Right lobe of liver (tissue), 6 donors: ENCODE measurements around the gene IQSEC1. TPM values are rescaled to one million over a fixed set of nuclear protein-coding genes. Genes with fewer than 3 reads are reported as not detected.

Source experiments
- ATAC-seq, 4 donors: fragments of 200-7000 bp; cut with Tn5 transposase; one replicate each; pipeline ENCODE4 v1.9.1; 2020; ENCODE audit warnings: mild to moderate bottlenecking in 4 of 4, moderate library complexity in 4 of 4
- DNase-seq, 3 donors: peaks; one replicate each; pipeline ENCODE4 v3.0.0-alpha.2; 2020
- H3K27ac ChIP-seq, 3 donors: fragments of 200-600 bp; one replicate each; pipeline ENCODE4 v1.8.0; 2022
- H3K27me3 ChIP-seq, 2 donors: fragments of 200-600 bp; one replicate each; pipeline ENCODE4 v1.8.0; 2022
- H3K36me3 ChIP-seq, 4 donors: fragments of 200-600 bp; sonication (generic) in 1 of 4; one replicate each; pipeline versions ENCODE4 v1.5.1 to v1.8.0; 2017 to 2022; ENCODE audit warnings: control low read depth in 1 of 4
- H3K4me1 ChIP-seq, 4 donors: fragments of 200-600 bp; sonication (generic) in 1 of 4; one replicate each; pipeline versions ENCODE4 v1.5.1 to v1.8.0; 2017 to 2022; ENCODE audit warnings: control low read depth in 1 of 4
- H3K4me3 ChIP-seq, 3 donors: fragments of 200-600 bp; one replicate each; pipeline ENCODE4 v1.8.0; 2022
- H3K9me3 ChIP-seq, 4 donors: fragments of 200-600 bp; sonication (generic) in 1 of 4; one replicate each; pipeline versions ENCODE4 v1.5.1 to v1.8.0; 2017 to 2022; ENCODE audit warnings: control low read depth in 1 of 4
- CTCF ChIP-seq, 4 donors: fragments of 200-600 bp in 3 of 4; fragments of 450-650 bp in 1 of 4; IDR thresholded peaks; one replicate each; pipeline versions ENCODE4 v1.5.1 to v1.8.0; 2016 to 2022; ENCODE audit warnings: antibody characterized with exemption in 4 of 4, mild to moderate bottlenecking in 2 of 4
- POLR2A ChIP-seq: fragments of 450-650 bp; IDR thresholded peaks from one replicate; pipeline ENCODE4 v1.6.1; 2017; ENCODE audit warnings: antibody characterized with exemption, mild to moderate bottlenecking
- WGBS: methylation state at CpG from one replicate; pipeline ENCODE4 v1.1.6; 2018; ENCODE audit warnings: low coverage, low lambda C conversion rate; ENCODE audit not compliant: insufficient coverage; ENCODE audit errors: missing lambda C conversion rate; 5-methylcytosine and 5-hydroxymethylcytosine counted together
- intact Hi-C, 2 donors: fragments of 100-400 bp; cut with DNase I; formaldehyde crosslinking; loops; one replicate each; pipeline versions ENCODE4 v1.11.2 to v1.14.1; 2022
- total RNA-seq, 6 experiments: library from RNA; depleted of rRNA in 2 of 6; stranded (reverse); fragments of >200 nt in 2 of 6; fragmentation: NEBNext Ultra II Directional in 3 of 6; extraction: Animal tissue kit (Norgen Biotek cat#: 25700) in 3 of 6; gene quantifications; one replicate each; pipeline versions ENCODE4 v1.1.0 to v1.2.4, GENCODE V29; 2016 to 2023
- donor health status: DM: no; HTN: yes; CAD: no.
- donor health status: DM: no; HTN: no; CAD: no.
- donor health status: DM: no; HTN: no; CAD: no.
- donor health status: DM: no; HTN: yes; CAD: no.
- donor health status: DM: no; HTN: yes; CAD: no.

The IQSEC1 gene
- total RNA-seq, 6 experiments from 2014 or later = 32.1 to 61.3 (median 48.9) TPM

GRCh38 chr3:12972781-12973702, 100.2 kb downstream of the IQSEC1 start:
- intact Hi-C loops = no loop called here
- TF ChIP-seq CTCF (IDR thresholded peaks at IDR 0.05) (no peak), POLR2A (no peak)
- peaks cover 0 to 12% (median 6%) of the 10 kb centered on the region in 4 donors for H3K4me1 ChIP-seq
- H3K4me3 ChIP-seq = no peak overlapping the region
- ATAC-seq = no peak
- no peaks in the 10 kb centered on the region for H3K27me3 ChIP-seq
- no peak overlapping the region for H3K27ac ChIP-seq
- no peaks in the 10 kb centered on the region for H3K9me3 ChIP-seq
- H3K36me3 ChIP-seq = no peaks in the 10 kb centered on the region
- 87% methylated on average over 8 of the region's 10 CpGs for WGBS
- peak in 2 of 3 donors; percentile 5 to 33 for DNase-seq

- 83% methylated on average over 3 of the region's 3 CpGs for WGBS
- intact Hi-C loops = no loop called here
These were observed 101.2 kb downstream of the IQSEC1 start for GRCh38 chr3:12972043-12972442.

GRCh38 chr3:12970684-12971083, 102.5 kb downstream of the IQSEC1 start:
- no peaks in the 10 kb centered on the region for H3K9me3 ChIP-seq
- H3K4me3 ChIP-seq = no peak overlapping the region
- TF ChIP-seq POLR2A = no peak
- no peak for TF ChIP-seq CTCF (IDR thresholded peaks at IDR 0.05)
- no peaks in the 10 kb centered on the region for H3K36me3 ChIP-seq
- H3K4me1 ChIP-seq = peaks cover 0 to 26% (median 10%) of the 10 kb centered on the region in 4 donors
- no peaks in the 10 kb centered on the region for H3K27me3 ChIP-seq
- intact Hi-C loops = no loop called here
- 45% methylated on average over 2 of the region's 5 CpGs for WGBS
- no peak overlapping the region for H3K27ac ChIP-seq
- peak in 3 of 4 donors; percentile 6 to 8 (median 7) for ATAC-seq
- peak in 1 of 3 donors; percentile 68 for DNase-seq

More at GRCh38 chr3:12972043-12972442, 101.2 kb downstream of the IQSEC1 start:
- DNase-seq (peak in 2 of 3 donors; percentile 2 to 26), ATAC-seq (no peak)
- Histone ChIP-seq H3K36me3 (no peaks in the 10 kb centered on the region), H3K27ac (no peak overlapping the region), H3K4me3 (no peak overlapping the region), H3K9me3 (no peaks in the 10 kb centered on the region), H3K4me1 (peaks cover 0 to 15% (median 7%) of the 10 kb centered on the region in 4 donors), H3K27me3 (no peaks in the 10 kb centered on the region)
- no peak for TF ChIP-seq CTCF (IDR thresholded peaks at IDR 0.05)
- TF ChIP-seq POLR2A = no peak

GRCh38 chr3:12969486-12969885, 103.7 kb downstream of the IQSEC1 start:
- WGBS = no CpG with 5 or more reads among the region's 6 CpGs
- Histone ChIP-seq H3K4me3 (no peak overlapping the region), H3K36me3 (no peaks in the 10 kb centered on the region), H3K27me3 (no peaks in the 10 kb centered on the region), H3K27ac (no peak overlapping the region), H3K9me3 (no peaks in the 10 kb centered on the region), H3K4me1 (peaks cover 2 to 38% (median 17%) of the 10 kb centered on the region in 4 donors)
- intact Hi-C loops = no loop called here
- ATAC-seq = no peak
- DNase-seq = no peak
- TF ChIP-seq POLR2A (no peak), CTCF (IDR thresholded peaks at IDR 0.05) (no peak)
